Adipocyte (in vitro differentiated cells): ENCODE data around the gene DPYSL4.

ENCODE experiments used
- DNase-seq: peaks from one replicate; pipeline ENCODE4 v3.0.0-alpha.2; 2015; ENCODE audit warnings: low read depth
- H3K27me3 ChIP-seq: replicated peaks from 2 replicates; pipeline ENCODE4 v1.7.0; 2013; ENCODE audit warnings: mild to moderate bottlenecking, low read length, moderate library complexity; ENCODE audit not compliant: control insufficient read depth, insufficient read depth
- H3K36me3 ChIP-seq: 2 replicates; pipeline ENCODE4 v1.7.0; 2013; ENCODE audit warnings: low read length, mild to moderate bottlenecking, moderate library complexity; ENCODE audit not compliant: control insufficient read depth, insufficient read depth, severe bottlenecking
- H3K4me1 ChIP-seq: 2 replicates; pipeline ENCODE4 v1.7.0; 2013; ENCODE audit warnings: mild to moderate bottlenecking, low read length, moderate library complexity; ENCODE audit not compliant: control insufficient read depth, insufficient read depth
- H3K4me3 ChIP-seq: 2 replicates; pipeline ENCODE4 v1.7.0; 2013; ENCODE audit warnings: mild to moderate bottlenecking, low read length, moderate library complexity
- H3K9ac ChIP-seq: 2 replicates; pipeline ENCODE4 v1.7.0; 2013; ENCODE audit warnings: mild to moderate bottlenecking, low read length, moderate library complexity
- H3K9me3 ChIP-seq: 2 replicates; pipeline ENCODE4 v1.7.0; 2013; ENCODE audit warnings: mild to moderate bottlenecking, low read length, moderate library complexity; ENCODE audit not compliant: control insufficient read depth

Gene DPYSL4

GRCh38 chr10:132194726-132195125 lies 8.0 kb downstream of the DPYSL4 start:
- DNase-seq: no peak

GRCh38 chr10:132195366-132196075 lies 8.8 kb downstream of the DPYSL4 start:
- no peak for DNase-seq
- H3K4me1 ChIP-seq: no peaks in the 10 kb centered on the region
- H3K4me3 ChIP-seq: no peak overlapping the region
- no peaks in the 10 kb centered on the region for H3K36me3 ChIP-seq
- no peaks in the 10 kb centered on the region for H3K27me3 ChIP-seq
- H3K9ac ChIP-seq: no peak overlapping the region
- no peaks in the 10 kb centered on the region for H3K9me3 ChIP-seq

More at GRCh38 chr10:132194726-132195125, 8.0 kb downstream of the DPYSL4 start:
- no peaks in the 10 kb centered on the region for H3K4me1 ChIP-seq
- no peak overlapping the region for H3K9ac ChIP-seq
- H3K27me3 ChIP-seq: no peaks in the 10 kb centered on the region
- H3K4me3 ChIP-seq: no peak overlapping the region
- no peaks in the 10 kb centered on the region for H3K36me3 ChIP-seq
- H3K9me3 ChIP-seq: no peaks in the 10 kb centered on the region

GRCh38 chr10:132196178-132197113 lies 9.7 kb downstream of the DPYSL4 start:
- no peak overlapping the region for H3K9ac ChIP-seq
- H3K4me1 ChIP-seq: no peaks in the 10 kb centered on the region
- H3K9me3 ChIP-seq: no peaks in the 10 kb centered on the region
- no peak for DNase-seq
- no peak overlapping the region for H3K4me3 ChIP-seq
- no peaks in the 10 kb centered on the region for H3K36me3 ChIP-seq
- no peaks in the 10 kb centered on the region for H3K27me3 ChIP-seq

GRCh38 chr10:132197271-132198067 lies 10.7 kb downstream of the DPYSL4 start:
- Histone ChIP-seq H3K36me3 (no peaks in the 10 kb centered on the region), H3K9ac (no peak overlapping the region), H3K4me1 (no peaks in the 10 kb centered on the region), H3K27me3 (no peaks in the 10 kb centered on the region), H3K4me3 (no peak overlapping the region), H3K9me3 (no peaks in the 10 kb centered on the region)
- no peak for DNase-seq

GRCh38 chr10:132198068-132198370 lies 11.3 kb downstream of the DPYSL4 start:
- no peak for DNase-seq
- Histone ChIP-seq H3K4me3 (no peak overlapping the region), H3K36me3 (peaks cover 3% of the 10 kb centered on the region), H3K4me1 (no peaks in the 10 kb centered on the region), H3K9me3 (no peaks in the 10 kb centered on the region), H3K9ac (no peak overlapping the region), H3K27me3 (no peaks in the 10 kb centered on the region)

- no peak overlapping the region for H3K4me3 ChIP-seq
- H3K9ac ChIP-seq: no peak overlapping the region
- H3K9me3 ChIP-seq: no peaks in the 10 kb centered on the region
- DNase-seq: no peak
- no peaks in the 10 kb centered on the region for H3K27me3 ChIP-seq
- H3K4me1 ChIP-seq: no peaks in the 10 kb centered on the region
- H3K36me3 ChIP-seq: peaks cover 3% of the 10 kb centered on the region
Measured at GRCh38 chr10:132198381-132199181, 11.8 kb downstream of the DPYSL4 start.

GRCh38 chr10:132199268-132199853 lies 12.6 kb downstream of the DPYSL4 start:
- H3K9me3 ChIP-seq: no peaks in the 10 kb centered on the region
- no peak overlapping the region for H3K4me3 ChIP-seq
- no peaks in the 10 kb centered on the region for H3K4me1 ChIP-seq
- H3K36me3 ChIP-seq: peaks cover 3% of the 10 kb centered on the region
- DNase-seq: no peak
- H3K27me3 ChIP-seq: no peaks in the 10 kb centered on the region
- H3K9ac ChIP-seq: no peak overlapping the region

GRCh38 chr10:132199854-132200311 lies 13.1 kb downstream of the DPYSL4 start:
- H3K9ac ChIP-seq: no peak overlapping the region
- DNase-seq: no peak
- H3K4me3 ChIP-seq: no peak overlapping the region
- H3K4me1 ChIP-seq: no peaks in the 10 kb centered on the region
- H3K36me3 ChIP-seq: peaks cover 3% of the 10 kb centered on the region
- H3K27me3 ChIP-seq: no peaks in the 10 kb centered on the region
- H3K9me3 ChIP-seq: no peaks in the 10 kb centered on the region

GRCh38 chr10:132200344-132201110 lies 13.8 kb downstream of the DPYSL4 start:
- no peak for DNase-seq
- Histone ChIP-seq H3K4me1 (no peaks in the 10 kb centered on the region), H3K27me3 (no peaks in the 10 kb centered on the region), H3K4me3 (no peak overlapping the region), H3K9ac (no peak overlapping the region), H3K9me3 (no peaks in the 10 kb centered on the region), H3K36me3 (peaks cover 3% of the 10 kb centered on the region)
